Measurements from ENCODE around the gene DYNC2I2.

The DYNC2I2 gene

DNA sequence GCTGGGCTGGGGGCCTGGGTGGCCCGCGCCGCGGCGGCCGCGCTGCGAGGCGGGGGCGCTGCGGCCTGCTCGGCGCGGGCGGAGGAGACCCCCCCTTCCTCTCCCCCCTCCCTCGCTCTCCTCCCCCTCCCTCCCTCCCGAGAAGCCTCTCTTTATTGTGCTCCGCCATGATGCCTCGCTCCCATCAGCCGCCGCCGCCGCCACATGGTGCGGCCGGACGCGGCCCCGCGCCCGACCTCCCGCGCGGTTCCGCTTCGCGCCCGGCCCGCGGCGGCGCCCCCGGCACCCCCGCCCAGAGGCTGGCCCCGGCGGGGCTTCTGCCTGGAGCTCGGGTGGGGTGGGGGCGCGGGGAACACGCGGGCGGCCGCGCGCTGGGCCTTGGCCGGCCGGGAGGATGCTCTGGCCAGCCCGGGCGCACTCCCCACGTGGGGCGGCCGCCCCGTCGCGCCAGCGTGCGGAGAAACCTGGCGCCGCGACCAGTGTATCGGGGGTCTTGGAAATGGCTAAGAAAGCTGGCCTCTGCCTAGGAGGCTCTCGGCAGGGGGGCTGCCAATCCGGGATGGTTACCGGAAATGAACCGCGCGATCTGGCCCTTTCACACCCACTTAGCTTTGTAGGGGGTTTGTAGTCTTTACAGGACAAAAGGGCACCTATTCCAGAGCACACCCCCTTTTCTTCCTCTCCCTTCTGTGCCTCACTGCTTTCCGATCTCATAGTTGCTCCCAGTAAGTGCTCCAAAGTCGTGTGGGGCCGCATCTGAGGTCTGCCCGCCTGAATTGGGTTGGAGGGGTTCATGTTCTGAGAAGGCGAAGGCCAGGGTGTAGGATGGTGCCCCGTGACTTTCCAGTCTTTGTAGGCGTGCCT is 33.4 kb upstream of the DYNC2I2 start:
- no peaks in the 10 kb centered on the region for H3K9me3 ChIP-seq (ENCODE audit: insufficient read depth, low read length)
- DNase-seq (ENCODE audit: low read depth, low spot score) = no peak
- H3K4me3 ChIP-seq (ENCODE audit: insufficient read length, low read depth) = peak overlapping the region; percentile 97
- H3K9ac ChIP-seq (ENCODE audit: insufficient read length, low read depth) = peak overlapping the region; percentile 99
- H3K27me3 ChIP-seq (ENCODE audit: insufficient read depth, insufficient read length) = no peaks in the 10 kb centered on the region
- H3K4me1 ChIP-seq (ENCODE audit: insufficient read depth, insufficient read length) = peaks cover 12% of the 10 kb centered on the region
- TF ChIP-seq SUZ12 (IDR thresholded peaks at IDR 0.05; ENCODE audit: extremely low read depth, insufficient read depth, insufficient read length) (no peak), ZNF274 (IDR thresholded peaks at IDR 0.05; ENCODE audit: low read depth, low read length) (no peak), YY1 (IDR thresholded peaks at IDR 0.05; ENCODE audit: insufficient read depth, insufficient read length) (no peak)
- peaks cover 68% of the 10 kb centered on the region for H3K36me3 ChIP-seq (ENCODE audit: insufficient read depth, insufficient read length, low read length)

GRCh38 chr9:128689293-128689774 is 32.7 kb upstream of the DYNC2I2 start:
- Histone ChIP-seq H3K36me3 (ENCODE audit: insufficient read depth, insufficient read length, low read length) (peaks cover 70% of the 10 kb centered on the region), H3K4me1 (ENCODE audit: insufficient read depth, insufficient read length) (peaks cover 12% of the 10 kb centered on the region), H3K9me3 (ENCODE audit: insufficient read depth, low read length) (no peaks in the 10 kb centered on the region), H3K27me3 (ENCODE audit: insufficient read depth, insufficient read length) (no peaks in the 10 kb centered on the region), H3K4me3 (ENCODE audit: insufficient read length, low read depth) (peak overlapping the region; percentile 97), H3K9ac (ENCODE audit: insufficient read length, low read depth) (peak overlapping the region; percentile 88)
- TF ChIP-seq ZNF274 (IDR thresholded peaks at IDR 0.05; ENCODE audit: low read depth, low read length) (no peak), SUZ12 (IDR thresholded peaks at IDR 0.05; ENCODE audit: extremely low read depth, insufficient read depth, insufficient read length) (no peak), YY1 (IDR thresholded peaks at IDR 0.05; ENCODE audit: insufficient read depth, insufficient read length) (no peak)
- no peak for DNase-seq (ENCODE audit: low read depth, low spot score)

GRCh38 chr9:128688501-128689292 is 32.0 kb upstream of the DYNC2I2 start, which contains the start of gene SET:
Gene SET, plus strand, starts transcription at chr9:128689222. Its CDS starts 361 bp downstream, at chr9:128689583.
- peak; percentile 88 for DNase-seq (ENCODE audit: low read depth, low spot score)
- Histone ChIP-seq H3K27me3 (ENCODE audit: insufficient read depth, insufficient read length) (no peaks in the 10 kb centered on the region), H3K9me3 (ENCODE audit: insufficient read depth, low read length) (no peaks in the 10 kb centered on the region), H3K4me1 (ENCODE audit: insufficient read depth, insufficient read length) (peaks cover 12% of the 10 kb centered on the region), H3K36me3 (ENCODE audit: insufficient read depth, insufficient read length, low read length) (peaks cover 63% of the 10 kb centered on the region), H3K9ac (ENCODE audit: insufficient read length, low read depth) (peak within 1 kb of the TSS; percentile 99), H3K4me3 (ENCODE audit: insufficient read length, low read depth) (peak within 1 kb of the TSS; percentile 97)
- TF ChIP-seq ZNF274 (IDR thresholded peaks at IDR 0.05; ENCODE audit: low read depth, low read length) = no peak
- TF ChIP-seq SUZ12 (IDR thresholded peaks at IDR 0.05; ENCODE audit: extremely low read depth, insufficient read depth, insufficient read length) = no peak
- no peak for TF ChIP-seq YY1 (IDR thresholded peaks at IDR 0.05; ENCODE audit: insufficient read depth, insufficient read length)

- Histone ChIP-seq H3K27me3 (ENCODE audit: insufficient read depth, insufficient read length) (no peaks in the 10 kb centered on the region), H3K4me3 (ENCODE audit: insufficient read length, low read depth) (no peak overlapping the region), H3K9ac (ENCODE audit: insufficient read length, low read depth) (peak overlapping the region; percentile 63), H3K4me1 (ENCODE audit: insufficient read depth, insufficient read length) (peaks cover 12% of the 10 kb centered on the region), H3K36me3 (ENCODE audit: insufficient read depth, insufficient read length, low read length) (peaks cover 51% of the 10 kb centered on the region), H3K9me3 (ENCODE audit: insufficient read depth, low read length) (no peaks in the 10 kb centered on the region)
- no peak for DNase-seq (ENCODE audit: low read depth, low spot score)
- TF ChIP-seq ZNF274 (IDR thresholded peaks at IDR 0.05; ENCODE audit: low read depth, low read length) = no peak
Measured at GRCh38 chr9:128687453-128687852, 30.8 kb upstream of the DYNC2I2 start.

- DNase-seq (ENCODE audit: low read depth, low spot score) = no peak
- H3K36me3 ChIP-seq (ENCODE audit: insufficient read depth, insufficient read length, low read length) = peaks cover 35% of the 10 kb centered on the region
- H3K4me3 ChIP-seq (ENCODE audit: insufficient read length, low read depth) = peak overlapping the region; percentile 89
- no peak for TF ChIP-seq YY1 (IDR thresholded peaks at IDR 0.05; ENCODE audit: insufficient read depth, insufficient read length)
- TF ChIP-seq ZNF274 (IDR thresholded peaks at IDR 0.05; ENCODE audit: low read depth, low read length) = no peak
- TF ChIP-seq SUZ12 (IDR thresholded peaks at IDR 0.05; ENCODE audit: extremely low read depth, insufficient read depth, insufficient read length) = no peak
- no peaks in the 10 kb centered on the region for H3K9me3 ChIP-seq (ENCODE audit: insufficient read depth, low read length)
- H3K4me1 ChIP-seq (ENCODE audit: insufficient read depth, insufficient read length) = peaks cover 12% of the 10 kb centered on the region
- no peaks in the 10 kb centered on the region for H3K27me3 ChIP-seq (ENCODE audit: insufficient read depth, insufficient read length)
- peak overlapping the region; percentile 98 for H3K9ac ChIP-seq (ENCODE audit: insufficient read length, low read depth)
Measured at GRCh38 chr9:128685636-128686489, 29.2 kb upstream of the DYNC2I2 start.

GRCh38 chr9:128684325-128685199 is 27.9 kb upstream of the DYNC2I2 start:
- H3K27me3 ChIP-seq (ENCODE audit: insufficient read depth, insufficient read length) = no peaks in the 10 kb centered on the region
- H3K9me3 ChIP-seq (ENCODE audit: insufficient read depth, low read length) = no peaks in the 10 kb centered on the region
- DNase-seq (ENCODE audit: low read depth, low spot score) = no peak
- TF ChIP-seq ZNF274 (IDR thresholded peaks at IDR 0.05; ENCODE audit: low read depth, low read length) = no peak
- no peak for TF ChIP-seq YY1 (IDR thresholded peaks at IDR 0.05; ENCODE audit: insufficient read depth, insufficient read length)
- no peak for TF ChIP-seq SUZ12 (IDR thresholded peaks at IDR 0.05; ENCODE audit: extremely low read depth, insufficient read depth, insufficient read length)
- peak overlapping the region; percentile 89 for H3K4me3 ChIP-seq (ENCODE audit: insufficient read length, low read depth)
- H3K4me1 ChIP-seq (ENCODE audit: insufficient read depth, insufficient read length) = peaks cover 12% of the 10 kb centered on the region
- H3K36me3 ChIP-seq (ENCODE audit: insufficient read depth, insufficient read length, low read length) = peaks cover 26% of the 10 kb centered on the region
- H3K9ac ChIP-seq (ENCODE audit: insufficient read length, low read depth) = peak overlapping the region; percentile 98
